A673 (cell line): ENCODE results near the gene FOXC2. TPM values are rescaled to one million over a fixed set of nuclear protein-coding genes. Genes with fewer than 3 reads are reported as not detected.

Experiments used
- BruUV-seq: library from RNA; stranded (reverse); fragments of 400-500 nt; replicated peaks from 2 replicates; lab custom pipeline; 2021; lab: Mats Ljungman, UMichigan
- CTCF ChIA-PET: fragments of 300-600 bp; sonication (Branson Sonifier 250); formaldehyde crosslinking; loops from one replicate; lab custom pipeline; 2022; ENCODE audit warnings: antibody characterized with exemption; lab: Charles Lee
- POLR2A ChIA-PET: fragments of 300-600 bp; sonication (Branson Sonifier 250); formaldehyde crosslinking; loops from one replicate; lab custom pipeline; 2022; ENCODE audit warnings: antibody characterized with exemption; ENCODE audit not compliant: low non-redundant PET; lab: Charles Lee
- DNase-seq: peaks from one replicate; pipeline ENCODE4 v3.0.0-alpha.2; 2015; ENCODE audit warnings: low spot score
- H3K27ac ChIP-seq: fragments of 200-600 bp; sonication (generic); 2 replicates; pipeline ENCODE4 v1.5.1; 2016; ENCODE audit warnings: mixed run types, low read depth, mild to moderate bottlenecking, mixed read lengths, antibody characterized with exemption, low read length; ENCODE audit not compliant: poor library complexity, severe bottlenecking
- H3K27me3 ChIP-seq: fragments of 200-600 bp; sonication (generic); replicated peaks from 2 replicates; pipeline ENCODE4 v1.6.1; 2017; ENCODE audit warnings: mixed run types, low read depth, mild to moderate bottlenecking, mixed read lengths, antibody characterized with exemption, low read length; ENCODE audit not compliant: insufficient read depth, poor library complexity
- H3K36me3 ChIP-seq: fragments of 200-600 bp; sonication (generic); 2 replicates; pipeline ENCODE4 v1.6.1; 2016; ENCODE audit warnings: mixed run types, mild to moderate bottlenecking, mixed read lengths, antibody characterized with exemption, low read length; ENCODE audit not compliant: insufficient read depth, poor library complexity, severe bottlenecking
- H3K4me1 ChIP-seq: fragments of 200-600 bp; sonication (generic); 2 replicates; pipeline ENCODE4 v1.6.1; 2017; ENCODE audit warnings: mixed run types, mild to moderate bottlenecking, mixed read lengths, antibody characterized with exemption, low read length; ENCODE audit not compliant: insufficient read depth, poor library complexity, severe bottlenecking
- H3K4me3 ChIP-seq: fragments of 200-600 bp; sonication (generic); 2 replicates; pipeline ENCODE4 v1.5.1; 2016; ENCODE audit warnings: low read depth, mixed run types, mild to moderate bottlenecking, mixed read lengths, low read length; ENCODE audit not compliant: poor library complexity, severe bottlenecking
- H3K9me3 ChIP-seq: fragments of 200-600 bp; sonication (generic); 2 replicates; pipeline ENCODE4 v1.6.1; 2016; ENCODE audit warnings: mixed run types, low read depth, mild to moderate bottlenecking, mixed read lengths, antibody characterized with exemption, low read length; ENCODE audit not compliant: poor library complexity, severe bottlenecking
- CTCF ChIP-seq: fragments of 300-800, 200-600 bp; sonication (generic); conservative IDR thresholded peaks from 2 replicates; pipeline ENCODE4 v1.5.1; 2017; ENCODE audit warnings: low read depth, mild to moderate bottlenecking, antibody characterized with exemption, low read length, moderate library complexity, mixed read lengths
- EZH2 ChIP-seq: fragments of 200-600 bp; sonication (generic); IDR thresholded peaks from 2 replicates; pipeline ENCODE4 v1.6.1; 2017; ENCODE audit warnings: borderline replicate concordance, low read depth, mild to moderate bottlenecking, mixed read lengths, antibody characterized with exemption, low read length; ENCODE audit not compliant: poor library complexity, severe bottlenecking
- intact Hi-C: fragments of 100-400 bp; cut with micrococcal nuclease; formaldehyde crosslinking; loops from one replicate; pipeline ENCODE4 v1.10.0; 2022; ENCODE audit not compliant: unreplicated experiment
- total RNA-seq: library from RNA; stranded (reverse); gene quantifications from 2 replicates; pipeline ENCODE4 v1.2.3, GENCODE V29; 2021

The FOXC2 gene
- total RNA-seq, 1 experiment from 2014 or later: 0.34 TPM

DNA sequence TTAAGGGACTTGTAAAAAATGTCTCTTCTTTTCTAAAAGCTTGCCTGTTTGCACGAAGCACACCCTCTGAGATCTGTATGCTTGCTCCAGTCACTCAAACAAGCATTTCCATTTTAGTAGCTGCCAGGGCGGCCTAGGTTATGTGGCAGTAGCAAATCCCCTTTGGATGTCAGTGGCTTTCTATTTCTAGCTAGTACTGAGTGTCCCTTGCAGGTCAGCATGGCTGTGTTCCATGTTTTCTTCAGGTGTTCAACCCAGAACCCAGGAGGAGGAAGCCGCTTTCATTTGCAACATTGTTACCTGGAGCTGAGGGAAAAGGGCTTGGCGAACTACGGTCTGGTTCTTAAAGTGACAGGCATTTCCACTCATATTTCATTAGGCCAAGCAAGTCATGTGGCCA, 48.1 kb downstream of the FOXC2 start:
- Histone ChIP-seq H3K27ac (no peak overlapping the region), H3K27me3 (no peaks in the 10 kb centered on the region), H3K4me3 (no peak overlapping the region), H3K4me1 (no peaks in the 10 kb centered on the region), H3K36me3 (no peaks in the 10 kb centered on the region), H3K9me3 (no peaks in the 10 kb centered on the region)
- intact Hi-C loops: no loop called here
- ChIA-PET POLR2A (no interaction called here), CTCF (interaction anchor here (0.5 kb wide), 1 partner anchor 663 kb away, joined by 6 read pairs; no protein-coding TSS in a partner anchor)
- no peak for TF ChIP-seq CTCF
- no peak for TF ChIP-seq EZH2
- BruUV-seq: no TSS peak
- no peak for DNase-seq

- intact Hi-C loops: no loop called here
- ChIA-PET CTCF (no interaction called here), POLR2A (no interaction called here)
- Histone ChIP-seq H3K4me1 (no peaks in the 10 kb centered on the region), H3K9me3 (no peaks in the 10 kb centered on the region), H3K27me3 (no peaks in the 10 kb centered on the region), H3K36me3 (no peaks in the 10 kb centered on the region), H3K4me3 (no peak overlapping the region), H3K27ac (no peak overlapping the region)
- BruUV-seq: no TSS peak
- DNase-seq: peak; percentile 33
- TF ChIP-seq EZH2 (no peak), CTCF (no peak)
These were observed 50.3 kb downstream of the FOXC2 start for GRCh38 chr16:86616906-86617305.

GRCh38 chr16:86618431-86619238, 52.0 kb downstream of the FOXC2 start:
- Histone ChIP-seq H3K4me3 (no peak overlapping the region), H3K9me3 (no peaks in the 10 kb centered on the region), H3K27me3 (no peaks in the 10 kb centered on the region), H3K4me1 (no peaks in the 10 kb centered on the region), H3K27ac (no peak overlapping the region), H3K36me3 (no peaks in the 10 kb centered on the region)
- intact Hi-C loops: no loop called here
- BruUV-seq: no TSS peak
- no peak for TF ChIP-seq CTCF
- TF ChIP-seq EZH2: no peak
- ChIA-PET POLR2A (no interaction called here), CTCF (no interaction called here)
- no peak for DNase-seq

Other genes with a start within 250 kb of the FOXC2 start
- gene FOXF1, start 56.3 kb upstream of the FOXC2 start, total RNA-seq: not detected in 2 replicates
- gene MTHFSD, start 11.6 kb upstream of the FOXC2 start, total RNA-seq: 26.5 and 27.5 TPM in 2 replicates
- gene FOXL1, start 11.7 kb downstream of the FOXC2 start, total RNA-seq: 0.13 and 0.20 TPM in 2 replicates